GM21515 (cell line): ENCODE results near the gene FNTB.
A peak's percentile ranks its signal among the peaks of the same experiment; 100 is the strongest.
"Not testable (repeated sequence)": the region's sequence is repeated elsewhere in the genome, so short reads cannot be mapped to it uniquely, and the experiment has no call there.

Source experiments
- ATAC-seq: cut with Tn5 transposase; IDR thresholded peaks from one replicate; pipeline ENCODE4 v1.9.1; 2021; ENCODE audit not compliant: unreplicated experiment

Gene FNTB

DNA sequence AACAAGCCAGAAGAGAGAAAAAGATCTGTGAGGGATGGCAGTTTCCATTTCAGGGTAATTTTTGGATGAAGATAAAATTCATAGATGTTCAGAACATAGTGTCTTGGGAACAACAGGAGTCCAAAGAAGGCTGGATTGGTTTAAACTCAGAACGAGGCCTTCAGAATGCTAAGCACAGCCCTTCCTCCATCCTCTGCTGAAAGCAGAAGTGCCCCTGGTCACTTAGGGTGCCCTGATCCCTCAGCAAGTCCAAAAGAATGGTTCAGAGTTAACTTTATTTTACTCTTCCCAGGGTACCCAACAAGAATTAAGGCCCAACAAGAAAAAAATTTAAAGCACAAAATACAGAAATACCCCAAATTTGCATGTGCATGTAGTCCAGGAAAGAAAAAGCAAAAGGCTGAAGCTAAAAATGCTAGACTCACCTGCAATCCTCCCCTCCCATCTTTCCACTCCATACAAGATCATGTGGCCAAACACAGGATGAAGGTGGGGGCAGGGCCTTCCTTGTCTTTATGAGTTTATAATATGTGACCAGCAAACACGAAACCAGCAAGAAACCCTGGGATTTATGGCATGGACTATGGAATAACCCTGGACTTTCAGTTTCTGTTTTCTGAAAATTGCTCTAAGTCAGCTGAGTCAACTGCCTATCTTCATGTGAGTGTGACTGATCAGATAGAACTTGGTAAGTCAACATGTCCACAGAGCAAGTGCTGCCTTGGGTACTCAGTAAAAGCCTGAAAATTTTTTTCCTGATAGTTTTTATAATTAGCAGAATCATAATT lies 94.5 kb downstream of the FNTB start:
- ATAC-seq = no peak

GRCh38 chr14:65082930-65083329 lies 96.2 kb downstream of the FNTB start:
- no peak for ATAC-seq

GRCh38 chr14:65084554-65085505 lies 98.1 kb downstream of the FNTB start:
- ATAC-seq = no peak

DNA sequence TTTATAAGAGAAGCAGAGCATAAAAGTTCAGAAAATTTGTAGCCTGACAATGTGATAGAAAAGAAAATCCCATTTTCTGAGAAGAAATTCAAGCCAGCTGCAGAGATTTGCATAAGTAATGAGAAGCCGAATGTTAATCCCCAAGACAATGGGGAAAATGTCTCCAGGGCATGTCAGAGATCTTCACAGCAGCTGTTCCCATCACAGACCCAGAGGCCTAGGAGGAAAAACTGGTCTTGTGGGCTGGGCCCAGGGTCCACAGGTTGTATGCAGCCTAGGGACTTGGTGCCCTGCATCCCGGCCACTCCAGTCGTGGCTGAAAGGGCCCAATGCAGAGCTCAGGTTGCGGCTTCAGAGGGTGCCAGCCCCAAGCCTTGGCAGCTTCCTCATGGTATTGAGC lies 100.0 kb downstream of the FNTB start:
- not testable (repeated sequence) for ATAC-seq

DNA sequence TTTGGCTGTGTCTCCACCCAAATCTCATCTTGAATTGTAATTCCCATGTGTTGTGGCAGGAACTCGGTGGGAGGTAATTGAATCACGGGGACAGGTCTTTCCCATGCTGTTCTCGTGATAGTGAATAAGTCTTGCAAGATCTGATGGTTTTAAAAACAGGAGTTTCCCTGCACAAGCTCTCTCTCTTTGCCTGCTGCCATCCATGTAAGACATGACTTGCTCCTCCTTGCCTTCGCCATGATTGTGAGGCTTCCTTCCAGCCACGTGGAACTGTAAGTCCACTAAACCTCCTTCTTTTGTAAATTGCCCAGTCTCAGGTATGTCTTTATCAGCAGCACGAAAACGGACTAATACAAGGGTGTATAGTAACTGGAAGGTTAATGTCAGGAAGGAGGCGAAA lies 101.1 kb downstream of the FNTB start:
- not testable (repeated sequence) for ATAC-seq

DNA sequence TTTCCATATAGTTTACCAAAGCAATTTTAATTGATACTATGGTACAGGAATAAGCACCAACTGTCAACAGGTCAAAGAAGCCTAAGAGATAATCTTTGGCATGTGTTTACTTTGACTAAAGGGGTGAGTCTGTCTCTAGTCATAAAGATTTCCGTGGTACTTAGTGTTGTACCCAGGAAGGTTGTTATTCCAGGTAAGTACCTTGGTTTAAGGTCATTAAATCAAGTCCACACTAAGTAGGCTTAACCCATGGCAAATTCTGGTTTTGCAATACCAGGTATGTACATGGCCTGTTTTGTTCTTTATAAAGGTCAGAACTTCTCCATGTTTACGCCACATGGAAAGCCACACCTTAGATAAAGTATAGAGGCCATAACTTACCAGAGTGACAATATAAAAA lies 105.7 kb downstream of the FNTB start:
- no peak for ATAC-seq

- no peak for ATAC-seq
These were observed 109.0 kb downstream of the FNTB start for GRCh38 chr14:65095633-65096205.

GRCh38 chr14:65096323-65097089 lies 109.8 kb downstream of the FNTB start:
- no peak for ATAC-seq

DNA sequence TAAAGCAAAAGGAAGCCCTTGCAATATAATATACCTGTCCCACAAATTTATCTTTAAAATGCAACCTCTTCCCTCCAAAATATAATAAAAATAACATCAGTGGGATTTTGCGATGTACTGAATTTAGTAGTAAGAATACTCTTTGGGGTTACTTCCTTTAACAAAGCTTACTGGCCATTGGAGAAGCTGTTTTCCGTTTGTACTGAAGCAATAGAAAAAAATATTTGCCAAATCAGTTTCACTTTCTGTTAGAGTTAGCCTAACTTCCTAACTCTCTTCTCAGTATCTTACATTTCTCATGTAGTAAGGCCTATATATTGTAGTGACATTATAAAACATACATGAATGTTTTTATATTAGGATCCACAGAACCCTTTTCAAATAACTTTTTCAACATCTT lies 111.9 kb downstream of the FNTB start:
- ATAC-seq = no peak

- no peak for ATAC-seq
These were observed 114.3 kb downstream of the FNTB start for GRCh38 chr14:65100922-65101541.

- peak; percentile 27 for ATAC-seq
These were observed 115.1 kb downstream of the FNTB start for GRCh38 chr14:65101631-65102440.

- peak; percentile 81 for ATAC-seq
These were observed 115.9 kb downstream of the FNTB start, which contains the start of gene MAX for GRCh38 chr14:65102441-65103149. Gene MAX (minus strand): TSS chr14:65102517. CDS start chr14:65102339, 178 bp downstream.

DNA sequence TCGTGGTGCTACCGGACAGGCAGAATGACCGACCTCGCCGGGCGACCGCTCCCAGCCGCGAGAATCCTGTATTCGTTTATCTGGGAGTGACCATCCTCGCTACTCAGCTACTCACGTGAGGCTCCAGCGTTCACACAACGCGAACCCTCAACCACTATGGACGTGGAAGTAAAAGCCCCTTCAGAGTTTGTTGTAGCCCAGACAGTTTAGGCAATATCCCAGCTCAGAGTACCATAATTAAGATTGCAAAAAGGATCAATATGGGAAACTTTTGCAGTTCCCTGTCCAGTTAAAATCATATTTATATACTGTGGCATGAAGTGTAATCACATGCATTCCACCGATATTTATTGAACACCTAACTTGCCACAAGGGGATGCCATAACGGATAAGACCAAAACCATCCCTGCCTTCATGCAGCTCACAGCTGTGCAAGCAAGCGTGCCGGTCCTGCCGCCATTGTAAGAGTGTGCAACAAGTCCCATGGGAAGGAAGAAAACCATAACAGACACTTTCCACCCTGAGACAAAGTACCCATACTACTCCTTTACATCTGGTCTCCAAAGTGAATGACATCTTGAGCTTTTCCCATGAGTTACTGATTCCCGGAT lies 116.6 kb downstream of the FNTB start:
- no peak for ATAC-seq

DNA sequence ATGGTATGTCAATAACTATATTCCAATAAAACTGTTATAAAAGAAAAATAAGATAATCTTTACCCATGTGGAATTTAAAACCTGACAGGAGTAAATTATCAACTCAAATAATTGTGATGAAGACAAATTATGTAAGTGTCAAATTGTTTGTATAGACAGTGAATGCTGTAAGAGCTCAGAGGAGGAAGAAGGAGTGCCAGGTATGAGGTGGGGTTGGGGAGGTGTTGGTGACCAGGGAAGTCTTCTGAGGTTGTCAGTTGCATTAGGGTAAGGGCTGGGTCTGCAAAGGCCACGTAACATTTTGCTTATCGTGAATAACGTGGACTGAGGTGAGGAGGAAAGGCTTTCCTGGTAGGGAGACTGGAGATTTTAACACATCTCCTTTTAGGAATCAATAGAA lies 118.1 kb downstream of the FNTB start:
- no peak for ATAC-seq

DNA sequence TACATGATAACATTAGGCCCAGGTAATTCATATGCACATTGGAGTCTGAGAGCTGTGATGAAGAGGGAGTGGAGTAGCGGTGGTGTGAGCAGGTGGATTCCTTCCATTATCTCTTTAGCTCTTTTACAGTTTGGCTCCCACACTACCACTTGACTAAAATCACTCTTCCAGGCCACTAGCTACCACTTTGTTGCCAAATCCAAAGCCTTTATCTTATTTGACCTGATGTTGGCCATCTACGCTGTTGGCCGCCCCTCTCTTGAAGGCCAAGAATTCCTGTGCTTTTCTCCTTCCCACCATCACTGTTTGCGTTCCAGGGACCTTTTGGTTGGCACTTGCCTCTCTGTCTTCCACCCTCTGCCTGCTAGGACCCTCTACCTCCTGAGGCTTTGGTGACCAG lies 119.6 kb downstream of the FNTB start:
- ATAC-seq = no peak

DNA sequence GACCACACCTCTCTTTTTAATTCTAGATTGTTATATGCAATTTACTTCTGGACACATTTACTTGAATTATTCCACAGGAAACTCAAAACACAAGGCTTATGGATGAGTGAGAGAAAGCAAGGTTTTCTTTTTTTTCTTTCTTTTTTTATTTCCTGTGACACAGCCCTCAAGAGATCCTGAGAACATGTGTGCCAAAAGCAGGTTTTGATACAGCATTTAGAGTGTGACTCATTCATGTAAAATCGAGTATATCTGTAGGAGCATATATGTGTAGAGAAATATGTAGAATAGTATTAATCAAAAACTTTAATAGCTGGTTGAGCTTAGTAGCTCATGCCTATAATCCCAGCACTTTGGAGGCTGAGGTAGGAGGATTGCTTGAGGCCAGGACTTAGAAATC lies 120.0 kb downstream of the FNTB start:
- ATAC-seq = no peak

DNA sequence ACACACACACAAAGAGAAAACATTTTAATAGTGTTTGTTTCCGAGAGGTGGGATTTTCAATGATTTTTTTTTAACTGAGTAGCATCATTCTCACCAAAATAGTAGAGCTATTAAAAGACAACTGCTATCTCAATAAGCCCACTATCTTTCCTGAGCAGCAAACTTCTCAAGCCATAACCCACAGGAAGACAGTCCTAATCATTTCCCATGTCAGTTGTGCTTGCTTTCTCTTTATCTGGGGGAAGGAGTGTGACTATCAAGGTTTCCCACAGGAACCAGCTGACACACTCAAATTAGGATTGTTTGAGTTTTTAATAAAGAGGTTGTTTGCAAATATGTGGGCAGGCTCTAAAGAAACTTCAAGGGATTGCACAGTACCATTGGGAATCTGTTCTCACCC lies 120.5 kb downstream of the FNTB start:
- no peak for ATAC-seq

DNA sequence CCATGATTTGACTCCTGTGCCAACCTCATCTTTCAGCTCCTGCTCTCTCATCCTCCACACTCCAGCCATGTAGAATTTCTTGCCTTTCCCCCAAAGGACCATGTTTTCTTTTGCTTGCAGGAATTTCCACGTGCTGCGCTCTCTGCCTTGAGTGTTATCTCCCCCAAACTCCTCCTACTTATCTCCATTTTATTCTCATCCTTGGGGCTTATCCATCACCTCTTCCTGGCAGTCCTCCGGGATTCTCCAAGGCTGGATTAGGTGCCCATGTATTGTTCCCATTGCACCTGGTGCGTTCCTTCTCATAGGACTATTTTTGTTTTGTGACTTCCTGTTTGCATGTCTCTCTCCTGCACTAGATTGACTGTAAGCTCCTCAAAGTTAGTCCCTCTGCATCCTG lies 122.7 kb downstream of the FNTB start:
- ATAC-seq = no peak

GRCh38 chr14:65110525-65110924 lies 123.8 kb downstream of the FNTB start:
- no peak for ATAC-seq
